ENCODE data around the gene IQCH. TPM values are rescaled to one million over a fixed set of nuclear protein-coding genes. Genes with fewer than 3 reads are reported as not detected.

Gene IQCH
- total and polyA plus RNA-seq, 12 donors: 0.67 to 7.3 (median 2.9) TPM

DNA sequence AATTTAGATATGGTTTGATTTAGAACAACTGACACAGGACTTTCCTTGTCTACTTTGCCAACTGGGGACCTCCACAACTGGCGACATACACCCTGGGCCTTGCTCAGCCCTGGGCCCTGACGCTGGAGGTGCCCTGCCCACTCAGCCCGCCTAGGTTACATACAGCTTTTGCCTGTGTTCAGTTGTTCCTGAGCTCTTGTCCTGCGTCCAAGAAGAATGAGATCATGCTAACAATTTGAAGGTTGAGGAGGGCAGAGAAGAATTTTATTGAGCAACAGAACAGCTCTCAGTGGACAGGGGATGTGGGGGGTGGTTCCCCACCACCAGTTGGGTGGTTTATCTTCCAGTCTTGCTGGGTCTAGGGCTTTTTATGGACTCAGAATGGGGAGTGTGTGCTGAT lies 67.9 kb downstream of the IQCH start:
- Histone ChIP-seq H3K4me3 (no peak overlapping the region), H3K27me3 (no peaks in the 10 kb centered on the region), H3K27ac (no peak overlapping the region), H3K36me3 (replicated peaks in 1 of 2) (no peaks in the 10 kb centered on the region), H3K4me1 (replicated peaks in 1 of 2) (no peaks in the 10 kb centered on the region), H3K9me3 (replicated peaks in 1 of 3) (peaks cover 0 to 7% (median 0%) of the 10 kb centered on the region in 3 donors)
- WGBS, 4 donors: 81 to 93% (median 91%) methylated on average over 4 of the region's 4 CpGs
- intact Hi-C loops (cut with DNase I): no loop called here
- TF ChIP-seq POLR2A (IDR thresholded peaks at IDR 0.05): no peak
- TF ChIP-seq, protein P1, sequence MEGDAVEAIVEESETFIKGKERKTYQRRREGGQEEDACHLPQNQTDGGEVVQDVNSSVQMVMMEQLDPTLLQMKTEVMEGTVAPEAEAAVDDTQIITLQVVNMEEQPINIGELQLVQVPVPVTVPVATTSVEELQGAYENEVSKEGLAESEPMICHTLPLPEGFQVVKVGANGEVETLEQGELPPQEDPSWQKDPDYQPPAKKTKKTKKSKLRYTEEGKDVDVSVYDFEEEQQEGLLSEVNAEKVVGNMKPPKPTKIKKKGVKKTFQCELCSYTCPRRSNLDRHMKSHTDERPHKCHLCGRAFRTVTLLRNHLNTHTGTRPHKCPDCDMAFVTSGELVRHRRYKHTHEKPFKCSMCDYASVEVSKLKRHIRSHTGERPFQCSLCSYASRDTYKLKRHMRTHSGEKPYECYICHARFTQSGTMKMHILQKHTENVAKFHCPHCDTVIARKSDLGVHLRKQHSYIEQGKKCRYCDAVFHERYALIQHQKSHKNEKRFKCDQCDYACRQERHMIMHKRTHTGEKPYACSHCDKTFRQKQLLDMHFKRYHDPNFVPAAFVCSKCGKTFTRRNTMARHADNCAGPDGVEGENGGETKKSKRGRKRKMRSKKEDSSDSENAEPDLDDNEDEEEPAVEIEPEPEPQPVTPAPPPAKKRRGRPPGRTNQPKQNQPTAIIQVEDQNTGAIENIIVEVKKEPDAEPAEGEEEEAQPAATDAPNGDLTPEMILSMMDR (IDR thresholded peaks at IDR 0.05): no peak
- no peak for DNase-seq

DNA sequence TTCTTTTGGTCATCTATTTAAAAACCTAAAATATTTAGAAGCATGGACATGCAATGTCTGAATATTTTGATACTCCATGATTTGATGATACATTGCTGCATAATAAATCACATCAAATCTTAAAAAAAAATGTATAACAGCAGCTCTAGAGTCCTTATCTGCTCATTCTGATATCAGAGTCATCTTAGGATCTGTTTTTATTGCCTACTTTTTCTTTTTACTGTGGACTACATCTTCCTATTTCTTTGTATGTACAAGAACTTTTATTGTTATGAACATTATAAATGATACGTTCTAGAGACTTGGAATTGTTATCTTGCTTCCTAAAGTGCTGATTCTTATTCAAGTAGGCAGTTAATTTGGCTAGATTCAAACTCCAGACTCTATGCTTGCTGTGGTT lies 72.7 kb downstream of the IQCH start:
- peaks cover 0 to 7% (median 0%) of the 10 kb centered on the region in 3 donors for H3K9me3 ChIP-seq (replicated peaks in 1 of 3)
- intact Hi-C loops (cut with DNase I): no loop called here
- no peak for DNase-seq
- no peaks in the 10 kb centered on the region for H3K36me3 ChIP-seq (replicated peaks in 1 of 2)
- no peaks in the 10 kb centered on the region for H3K4me1 ChIP-seq (replicated peaks in 1 of 2)
- H3K27ac ChIP-seq: no peak overlapping the region
- TF ChIP-seq POLR2A (IDR thresholded peaks at IDR 0.05): no peak
- TF ChIP-seq, protein P1 (IDR thresholded peaks at IDR 0.05): no peak
- H3K4me3 ChIP-seq: no peak overlapping the region
- no peaks in the 10 kb centered on the region for H3K27me3 ChIP-seq
- 67 to 78% (median 76%) methylated on average over 1 of the region's 1 CpG for WGBS, 4 donors

DNA sequence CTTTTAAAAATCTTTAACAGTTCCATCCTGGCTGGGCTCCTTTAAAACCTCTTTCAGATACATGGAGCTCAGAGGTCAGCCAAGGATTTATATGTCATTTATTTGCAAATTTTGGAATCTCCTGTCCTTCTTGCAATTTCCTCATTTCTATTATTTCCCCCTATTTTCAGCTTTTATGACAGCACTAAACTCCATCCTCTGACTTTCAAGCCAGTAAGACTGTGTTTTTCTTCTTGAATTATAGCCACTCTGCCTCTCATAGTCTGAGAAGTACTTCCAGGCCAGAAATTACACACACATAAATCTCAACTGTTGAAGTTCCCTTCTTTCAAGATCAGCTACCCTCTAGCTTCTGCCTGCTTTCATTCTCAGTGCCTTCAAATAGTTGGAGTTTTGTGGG lies 73.2 kb downstream of the IQCH start:
- H3K4me3 ChIP-seq: no peak overlapping the region
- no peaks in the 10 kb centered on the region for H3K27me3 ChIP-seq
- no peak for DNase-seq
- no peak for TF ChIP-seq POLR2A (IDR thresholded peaks at IDR 0.05)
- TF ChIP-seq, protein P1 (IDR thresholded peaks at IDR 0.05): no peak
- peaks cover 0 to 7% (median 0%) of the 10 kb centered on the region in 3 donors for H3K9me3 ChIP-seq (replicated peaks in 1 of 3)
- no peak overlapping the region for H3K27ac ChIP-seq
- intact Hi-C loops (cut with DNase I): no loop called here
- H3K4me1 ChIP-seq (replicated peaks in 1 of 2): no peaks in the 10 kb centered on the region
- H3K36me3 ChIP-seq (replicated peaks in 1 of 2): no peaks in the 10 kb centered on the region

DNA sequence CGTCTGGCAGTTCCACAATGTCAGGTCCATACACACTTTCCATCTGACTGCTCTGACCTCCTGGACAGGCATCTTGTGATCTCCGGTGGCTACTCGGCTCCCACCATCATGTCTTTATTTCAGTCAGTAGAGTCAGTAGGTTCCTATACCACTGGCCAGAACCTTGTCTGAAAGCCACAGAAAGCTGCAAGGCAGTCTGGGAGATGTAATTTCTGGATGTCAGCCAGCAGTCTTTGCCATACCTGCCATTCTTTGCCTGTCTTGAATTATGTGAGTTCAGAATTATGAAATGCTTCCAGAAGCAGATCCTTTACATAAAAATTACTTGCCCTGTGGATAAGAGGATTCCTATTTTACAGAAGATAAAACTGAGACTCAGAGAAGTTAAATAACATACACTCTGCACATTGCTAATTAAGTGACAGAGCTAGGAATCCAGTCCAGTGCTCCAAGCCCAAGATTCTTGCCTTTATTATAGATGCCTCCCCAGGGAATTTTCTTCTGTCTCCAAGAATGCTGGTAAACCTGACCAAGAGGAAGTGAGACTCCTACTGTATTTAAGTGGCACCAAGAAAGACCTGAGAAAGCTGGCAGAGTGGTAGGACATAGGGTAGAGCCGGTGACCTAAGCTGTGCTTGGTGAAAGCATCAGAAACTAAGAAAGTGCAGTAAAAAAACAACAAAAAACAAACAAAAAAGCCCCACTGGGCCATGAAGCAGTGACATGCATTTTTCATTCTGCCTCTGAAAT lies 75.6 kb downstream of the IQCH start:
- peaks cover 0 to 7% (median 0%) of the 10 kb centered on the region in 3 donors for H3K9me3 ChIP-seq (replicated peaks in 1 of 3)
- WGBS, 4 donors: 80 to 91% (median 88%) methylated on average over 4 of the region's 4 CpGs
- intact Hi-C loops (cut with DNase I): no loop called here
- TF ChIP-seq, protein P1 (IDR thresholded peaks at IDR 0.05): no peak
- TF ChIP-seq POLR2A (IDR thresholded peaks at IDR 0.05): no peak
- no peak overlapping the region for H3K4me3 ChIP-seq
- H3K27ac ChIP-seq: no peak overlapping the region
- H3K27me3 ChIP-seq: no peaks in the 10 kb centered on the region
- no peak for DNase-seq
- H3K4me1 ChIP-seq (replicated peaks in 1 of 2): no peaks in the 10 kb centered on the region
- no peaks in the 10 kb centered on the region for H3K36me3 ChIP-seq (replicated peaks in 1 of 2)
